HepG2 (cell line): ENCODE measurements around the gene TEK.

Source experiments
- BRF2 ChIP-seq: sonication (generic); formaldehyde crosslinking; IDR thresholded peaks from 2 replicates; pipeline ENCODE4 v1.8.1; 2022; ENCODE audit warnings: mild to moderate bottlenecking, missing genetic modification reagents
- HIVEP1 ChIP-seq: sonication (generic); formaldehyde crosslinking; IDR thresholded peaks from 2 replicates; pipeline ENCODE4 v1.4.0; 2020; ENCODE audit warnings: mild to moderate bottlenecking, missing genetic modification reagents
- IRF1 ChIP-seq: sonication (generic); formaldehyde crosslinking; IDR thresholded peaks from 2 replicates; pipeline ENCODE4 v1.4.0; 2020; ENCODE audit warnings: low read depth, mild to moderate bottlenecking, missing genetic modification reagents
- POLR2A ChIP-seq, 2 experiments: IDR thresholded peaks; 2 replicates each; pipeline ENCODE4 v1.6.1; 2011; ENCODE audit warnings: low read depth in 2 of 2, low read length in 2 of 2, mild to moderate bottlenecking in 1 of 2, moderate library complexity in 1 of 2; ENCODE audit not compliant: insufficient read depth in 1 of 2
- POLR2AphosphoS5 ChIP-seq: IDR thresholded peaks from 2 replicates; pipeline ENCODE4 v1.6.1; 2012; ENCODE audit warnings: low read depth, low read length
- PRDM4 ChIP-seq: sonication (generic); formaldehyde crosslinking; IDR thresholded peaks from 2 replicates; pipeline ENCODE4 v1.9.0; 2021; ENCODE audit warnings: missing genetic modification reagents, borderline replicate concordance
- RBAK ChIP-seq: sonication (generic); formaldehyde crosslinking; IDR thresholded peaks from 2 replicates; pipeline ENCODE4 v1.5.1; 2020; ENCODE audit warnings: mild to moderate bottlenecking, missing genetic modification reagents
- TBP ChIP-seq: sonication (generic); formaldehyde crosslinking; IDR thresholded peaks from 2 replicates; pipeline ENCODE4 v1.5.0; 2020; ENCODE audit warnings: missing genetic modification reagents
- TF ChIP-seq, protein P1 (sequence below): sonication (generic); formaldehyde crosslinking; IDR thresholded peaks from 2 replicates; pipeline ENCODE4 v1.8.0; 2022; ENCODE audit warnings: missing genetic modification reagents, mild to moderate bottlenecking, inconsistent platforms, borderline replicate concordance

DNA sequence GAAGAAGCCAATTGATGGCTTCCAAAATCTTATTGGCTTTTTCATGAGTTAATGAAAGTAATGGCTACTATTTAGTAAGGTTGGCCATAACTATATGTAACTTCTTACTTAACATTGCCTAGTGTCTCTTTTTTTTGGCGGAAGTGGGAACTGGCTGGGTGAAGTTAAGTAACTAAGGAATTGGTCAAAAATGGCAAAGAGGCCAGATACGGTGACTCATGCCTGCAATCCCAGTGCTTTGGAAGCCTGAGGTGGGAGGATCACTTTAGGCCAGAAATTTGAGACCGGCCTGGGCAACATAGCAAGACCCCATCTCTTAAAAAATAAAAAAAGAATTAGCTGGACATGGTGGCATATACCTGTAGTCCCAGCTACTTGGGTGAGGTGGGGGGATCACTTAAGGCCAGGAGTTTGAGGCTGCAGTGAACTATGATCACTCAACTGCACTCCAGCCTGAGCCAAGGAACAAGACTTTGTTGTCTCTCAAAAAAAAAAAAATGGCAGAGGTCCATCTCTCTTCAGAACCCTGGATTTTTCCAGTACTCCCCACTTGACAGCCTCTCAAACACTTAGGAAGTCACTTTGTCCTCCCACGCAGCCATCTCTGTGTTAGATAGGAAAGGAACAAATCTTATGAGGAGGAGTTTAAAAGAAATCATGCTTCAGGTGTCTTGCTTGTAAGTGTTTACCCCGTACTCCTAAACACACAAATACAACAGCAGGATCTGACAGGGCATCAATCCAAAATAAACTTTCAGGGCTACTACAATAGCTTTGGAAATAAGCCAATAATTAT, 75.7 kb downstream of the TEK start:
- TF ChIP-seq RBAK (CRISPR knock-in tag) (no peak), IRF1 (no peak), PRDM4 (no peak), BRF2 (CRISPR knock-in tag) (no peak), POLR2AphosphoS5 (no peak), TBP (CRISPR knock-in tag) (no peak), POLR2A (IDR thresholded peaks at IDR 0.05; ENCODE audit: insufficient read depth in 1 of 2, low read depth in 2 of 2, low read length in 2 of 2) (no peak), HIVEP1 (CRISPR knock-in tag) (no peak)
- TF ChIP-seq, protein P1, sequence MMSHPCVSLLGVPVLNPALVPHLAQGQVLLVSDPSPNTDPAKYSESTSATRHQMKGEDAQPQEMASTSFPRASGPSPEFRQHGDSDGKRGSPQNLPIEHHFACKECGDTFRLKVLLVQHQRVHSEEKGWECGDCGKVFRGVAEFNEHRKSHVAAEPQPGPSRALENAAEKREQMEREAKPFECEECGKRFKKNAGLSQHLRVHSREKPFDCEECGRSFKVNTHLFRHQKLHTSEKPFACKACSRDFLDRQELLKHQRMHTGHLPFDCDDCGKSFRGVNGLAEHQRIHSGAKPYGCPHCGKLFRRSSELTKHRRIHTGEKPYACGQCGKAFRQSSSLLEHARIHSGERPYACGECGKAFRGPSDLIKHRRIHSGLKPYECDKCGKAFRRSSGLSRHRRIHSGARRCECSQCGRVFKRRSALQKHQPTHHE, result no peak
